ENCODE measurements around the gene SHC3. TPM values are rescaled to one million over a fixed set of nuclear protein-coding genes. Genes with fewer than 3 reads are reported as not detected.

SHC3 gene
- total RNA-seq, 1 donor, result 11.7 TPM

GRCh38 chr9:89187541-89187940 is 8.9 kb upstream of the SHC3 start:
- no peak for DNase-seq (ENCODE audit: low read depth)
- H3K4me3 ChIP-seq (ENCODE audit: low read depth, low read length), result no peak overlapping the region
- TF ChIP-seq CTCF (IDR thresholded peaks at IDR 0.05; ENCODE audit: insufficient read depth, low read depth, low read length), result no peak

GRCh38 chr9:89186960-89187359 is 8.3 kb upstream of the SHC3 start:
- no peak overlapping the region for H3K4me3 ChIP-seq (ENCODE audit: low read depth, low read length)
- no peak for DNase-seq (ENCODE audit: low read depth)
- no peak for TF ChIP-seq CTCF (IDR thresholded peaks at IDR 0.05; ENCODE audit: insufficient read depth, low read depth, low read length)

- no peak overlapping the region for H3K4me3 ChIP-seq (ENCODE audit: low read depth, low read length)
- TF ChIP-seq CTCF (IDR thresholded peaks at IDR 0.05; ENCODE audit: insufficient read depth, low read depth, low read length), result no peak
- DNase-seq (ENCODE audit: low read depth), result peak; percentile 36
Observed at GRCh38 chr9:89185980-89186379, 7.4 kb upstream of the SHC3 start.

- DNase-seq (ENCODE audit: low read depth), result no peak
- no peak for TF ChIP-seq CTCF (IDR thresholded peaks at IDR 0.05; ENCODE audit: insufficient read depth, low read depth, low read length)
- no peak overlapping the region for H3K4me3 ChIP-seq (ENCODE audit: low read depth, low read length)
Observed at GRCh38 chr9:89183146-89183545, 4.5 kb upstream of the SHC3 start.

- DNase-seq (ENCODE audit: low read depth), result no peak
- no peak for TF ChIP-seq CTCF (IDR thresholded peaks at IDR 0.05; ENCODE audit: insufficient read depth, low read depth, low read length)
- no peak overlapping the region for H3K4me3 ChIP-seq (ENCODE audit: low read depth, low read length)
Observed at GRCh38 chr9:89182369-89182768, 3.8 kb upstream of the SHC3 start.

- peak; percentile 97 for DNase-seq (ENCODE audit: low read depth)
- H3K4me3 ChIP-seq (ENCODE audit: low read depth, low read length), result peak overlapping the region; percentile 49
- TF ChIP-seq CTCF (IDR thresholded peaks at IDR 0.05; ENCODE audit: insufficient read depth, low read depth, low read length), result no peak
Observed at GRCh38 chr9:89179895-89180734, 1.5 kb upstream of the SHC3 start.

GRCh38 chr9:89179540-89179894 is 899 bp upstream of the SHC3 start:
- no peak for TF ChIP-seq CTCF (IDR thresholded peaks at IDR 0.05; ENCODE audit: insufficient read depth, low read depth, low read length)
- H3K4me3 ChIP-seq (ENCODE audit: low read depth, low read length), result peak overlapping the region; percentile 49
- peak; percentile 47 for DNase-seq (ENCODE audit: low read depth)
